Measurements from ENCODE around the gene FBXO42.
A peak's percentile ranks its signal among the peaks of the same experiment; 100 is the strongest.
"Not testable (repeated sequence)": the region's sequence is repeated elsewhere in the genome, so short reads cannot be mapped to it uniquely, and the experiment has no call there.

FBXO42 gene

GRCh38 chr1:16371725-16372124 lies 19.4 kb upstream of the FBXO42 start:
- DNase-seq, result peak; percentile 89

DNA sequence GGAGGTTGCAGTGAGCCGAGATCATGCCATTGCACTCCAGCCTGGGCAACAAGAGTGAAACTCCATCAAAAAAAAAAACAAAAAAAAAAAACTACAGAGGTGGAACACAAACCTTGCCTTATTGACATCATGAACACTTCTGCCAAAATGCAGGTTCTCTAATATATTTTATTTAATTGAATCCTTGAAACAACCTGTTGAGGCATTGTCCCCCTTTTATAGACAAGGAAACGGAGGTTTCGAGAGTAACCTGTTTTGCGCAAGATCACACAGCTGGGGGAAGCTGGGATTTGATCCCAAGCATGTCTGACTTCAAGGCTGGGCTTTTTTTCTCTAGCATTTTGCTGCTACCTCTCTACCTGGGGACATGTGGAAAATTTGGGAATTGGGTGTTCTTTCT lies 17.5 kb upstream of the FBXO42 start:
- DNase-seq, result no peak

GRCh38 chr1:16367968-16368890 lies 15.9 kb upstream of the FBXO42 start:
- DNase-seq, result peak; percentile 40

DNA sequence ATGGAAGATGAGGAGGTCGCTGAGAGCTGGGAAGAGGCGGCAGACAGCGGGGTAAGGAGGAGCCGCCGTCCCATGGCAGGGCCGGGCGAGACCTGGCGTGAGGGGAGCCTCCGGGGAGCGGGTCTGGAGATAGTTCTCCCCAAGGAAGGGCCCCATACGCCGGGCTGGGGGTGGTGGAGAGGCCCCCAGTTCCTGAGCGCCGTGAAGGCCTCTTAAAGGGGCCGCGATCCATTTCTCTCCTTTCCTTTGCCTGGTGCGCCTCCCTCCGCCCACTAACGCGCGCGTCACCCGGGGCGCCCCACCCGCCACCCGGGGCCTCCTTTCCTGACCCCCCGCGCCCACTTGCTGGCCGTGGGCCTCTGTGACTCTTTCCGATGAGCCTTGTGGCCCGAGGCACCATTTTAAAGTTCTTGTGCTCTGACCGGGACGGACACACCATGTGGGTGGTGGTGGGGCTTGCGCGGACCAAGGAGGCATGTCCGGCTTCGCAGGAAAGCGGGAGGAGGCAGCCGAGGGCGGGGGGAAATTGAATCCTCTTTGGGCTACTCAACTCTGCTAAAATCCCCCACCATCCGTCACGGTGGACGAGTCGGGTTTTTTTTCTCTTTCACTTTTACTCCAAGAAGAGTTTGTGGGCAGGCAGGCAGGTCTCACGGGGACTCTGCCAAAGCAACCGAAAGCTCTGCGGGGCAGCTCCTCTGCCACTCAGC lies 15.1 kb upstream of the FBXO42 start:
- peak; percentile 86 for DNase-seq

DNA sequence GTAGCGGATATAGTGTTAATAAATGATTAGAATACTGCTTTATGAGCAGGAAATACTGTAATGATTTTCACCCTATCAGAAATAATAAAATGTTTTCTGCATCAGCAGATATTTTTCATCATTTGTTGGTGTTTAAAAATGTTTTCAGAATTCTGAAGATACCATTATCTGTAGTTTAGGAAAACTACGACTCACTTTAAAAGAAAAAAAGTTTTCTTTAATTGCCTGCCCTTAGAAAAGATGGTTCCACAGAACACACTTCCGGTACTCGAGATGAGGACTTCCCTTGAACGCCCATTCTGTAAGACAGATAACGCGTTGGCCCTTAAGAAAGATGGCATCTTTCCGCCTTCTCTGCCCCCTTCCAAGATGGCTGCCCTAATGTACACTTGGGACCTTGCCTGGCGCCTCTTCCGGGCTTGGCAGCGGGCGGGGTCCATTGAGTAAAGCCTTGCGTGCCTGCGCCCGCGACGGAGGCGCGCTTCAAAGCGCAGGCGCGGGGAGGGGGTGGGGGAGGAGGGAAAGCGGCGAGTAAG lies 14.5 kb upstream of the FBXO42 start, which contains the start of gene SZRD1:
TSS of gene SZRD1 (plus strand) at position 521 of the 536 bp plus-strand sequence. CDS start 16 bp downstream, outside the sequence.
- DNase-seq, result peak; percentile 99

GRCh38 chr1:16365146-16365498 lies 12.8 kb upstream of the FBXO42 start:
- DNase-seq, result not testable (repeated sequence)

- DNase-seq, result no peak
These were observed 4.6 kb upstream of the FBXO42 start for GRCh38 chr1:16356867-16357266.

- peak; percentile 3 for DNase-seq
These were observed 2.3 kb upstream of the FBXO42 start for GRCh38 chr1:16354619-16355018.

DNA sequence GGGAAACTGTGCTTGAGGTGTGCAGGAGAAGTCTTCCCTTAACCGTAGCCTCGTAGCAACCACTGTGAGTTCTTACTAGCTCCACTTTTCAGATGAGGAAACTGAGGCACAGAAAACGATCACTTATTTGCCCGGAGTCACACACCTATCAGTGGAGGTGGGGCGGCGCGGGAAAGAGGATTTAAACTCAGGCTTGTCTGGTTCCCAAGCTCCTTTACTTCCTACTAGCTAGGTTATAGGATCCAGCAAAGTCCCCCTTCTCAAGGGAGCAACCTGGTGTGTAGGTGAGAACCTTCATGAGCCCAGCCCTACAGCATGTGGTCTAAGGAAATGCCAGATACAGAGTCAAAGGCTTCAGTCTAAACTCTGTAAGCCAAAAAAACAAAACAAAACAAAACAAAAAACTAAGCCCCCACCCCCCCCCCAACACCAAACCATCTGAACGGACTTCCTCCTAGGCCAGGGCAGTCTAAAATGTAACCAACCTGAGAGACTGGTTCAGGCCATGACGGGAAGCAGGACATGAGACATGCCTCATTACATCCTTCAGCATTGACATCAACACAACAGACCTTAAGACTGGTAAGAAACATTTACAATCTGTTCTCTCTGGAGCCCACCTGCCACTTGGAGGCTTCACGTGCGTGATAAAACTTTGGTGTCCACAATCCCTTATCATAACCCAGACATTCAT lies 709 bp upstream of the FBXO42 start:
- no peak for DNase-seq

DNA sequence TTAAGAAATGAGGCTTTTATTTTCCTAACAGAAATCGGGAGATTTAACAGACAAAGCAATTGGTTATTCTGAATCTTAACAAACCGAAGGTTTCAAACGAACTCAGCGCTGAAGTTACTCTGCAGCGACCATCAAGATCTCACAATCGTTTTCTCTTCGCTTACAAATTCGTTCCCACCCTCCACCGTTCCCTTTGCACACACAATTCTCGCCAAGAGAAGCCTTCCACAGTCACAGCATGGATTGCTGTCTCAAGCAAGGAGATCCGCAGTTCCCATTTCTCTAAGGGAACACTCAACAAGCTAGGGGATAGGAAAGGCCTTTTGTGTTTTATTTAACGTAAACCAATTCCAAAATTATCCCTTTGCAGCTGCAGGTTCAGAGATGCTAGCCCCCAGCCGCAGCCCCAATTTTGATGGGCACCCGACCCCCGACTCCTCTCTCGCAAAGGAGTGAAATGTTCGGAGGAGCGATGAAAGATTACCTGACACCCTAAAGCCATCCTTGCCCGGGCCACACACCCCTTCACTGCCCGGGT lies 755 bp downstream of the FBXO42 start:
- DNase-seq, result peak; percentile 28

DNA sequence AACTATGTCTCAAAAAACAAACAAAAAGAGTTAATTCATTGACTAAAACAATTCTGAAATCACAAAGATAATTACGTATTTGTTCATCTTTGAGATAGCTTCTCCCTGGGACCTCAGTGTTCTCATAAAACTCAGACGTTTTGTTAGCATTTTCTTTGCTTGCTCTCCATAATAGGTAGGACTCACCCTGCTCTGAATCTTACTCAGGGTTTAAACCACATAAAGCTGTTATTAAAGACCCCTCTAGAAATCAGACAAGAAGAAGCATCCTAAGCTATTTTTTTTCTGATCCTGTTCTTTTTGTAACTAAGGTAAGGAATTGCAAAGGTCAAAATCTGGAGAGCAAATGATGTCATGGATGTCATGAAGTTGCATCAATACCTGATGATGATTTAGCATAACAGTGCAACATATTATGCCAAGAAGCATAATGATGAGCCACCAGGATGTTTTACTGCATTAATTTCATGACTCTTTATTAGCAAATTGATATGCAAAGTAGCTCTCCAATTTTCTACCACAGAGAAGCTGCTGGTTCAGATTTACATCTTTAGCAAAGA lies 2.4 kb downstream of the FBXO42 start:
- no peak for DNase-seq

DNA sequence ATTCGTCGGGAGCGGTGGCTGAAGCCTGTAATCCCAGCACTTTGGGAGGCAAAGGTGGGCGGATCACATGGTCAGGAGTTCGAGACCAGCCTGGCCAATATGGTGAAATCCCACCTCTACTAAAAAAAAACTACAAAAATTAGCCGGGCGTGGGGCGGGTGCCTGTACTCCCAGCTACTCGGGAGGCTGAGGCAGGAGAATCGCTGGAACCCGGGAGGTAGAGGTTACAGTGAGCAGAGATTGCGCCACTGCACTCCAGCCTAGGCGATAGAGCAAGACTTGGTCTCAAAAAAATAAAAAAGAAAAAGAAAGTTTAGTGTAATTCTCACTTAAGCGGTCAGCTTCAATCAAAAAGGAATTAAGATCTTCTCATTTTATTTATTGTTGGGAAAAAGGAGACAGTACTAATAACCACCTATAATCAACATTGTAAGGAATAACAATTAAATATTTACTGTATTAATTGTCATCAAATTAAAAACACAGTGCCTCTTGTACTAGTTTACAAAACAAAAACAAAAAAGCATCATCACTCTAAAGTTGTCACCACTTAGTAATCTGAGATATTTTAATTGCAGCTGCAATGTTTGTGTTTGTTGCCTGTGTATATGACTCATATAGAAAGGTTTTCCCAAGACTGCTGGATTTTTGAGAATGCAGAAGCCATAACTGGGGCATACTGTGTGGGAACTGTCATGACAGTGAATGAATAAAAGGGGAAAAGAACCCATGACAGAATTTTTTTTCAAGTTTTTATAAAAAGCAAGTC lies 3.7 kb downstream of the FBXO42 start:
- peak; percentile 88 for DNase-seq

DNA sequence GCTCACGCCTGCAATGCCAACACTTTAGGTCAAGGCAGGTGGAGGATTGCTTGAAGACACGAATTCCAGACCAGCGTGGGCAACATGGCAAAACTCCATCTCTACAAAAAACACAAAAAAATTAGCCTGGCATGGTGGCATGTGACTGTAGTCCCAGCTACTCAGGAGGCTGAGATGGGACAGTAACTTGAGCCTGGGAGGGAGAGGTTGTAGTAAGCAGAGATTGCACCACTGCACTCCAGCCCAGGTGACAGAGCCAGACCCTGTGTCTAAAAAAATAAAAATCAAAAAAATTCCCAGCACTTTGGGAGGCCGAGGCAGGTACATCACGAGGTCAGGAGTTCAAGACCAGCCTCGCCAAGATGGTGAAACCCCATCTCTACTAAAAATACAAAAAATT lies 9.0 kb downstream of the FBXO42 start:
- not testable (repeated sequence) for DNase-seq

- no peak for DNase-seq
These were observed 9.8 kb downstream of the FBXO42 start for GRCh38 chr1:16342331-16343062.

- DNase-seq, result no peak
These were observed 11.6 kb downstream of the FBXO42 start for GRCh38 chr1:16340673-16341072.

DNA sequence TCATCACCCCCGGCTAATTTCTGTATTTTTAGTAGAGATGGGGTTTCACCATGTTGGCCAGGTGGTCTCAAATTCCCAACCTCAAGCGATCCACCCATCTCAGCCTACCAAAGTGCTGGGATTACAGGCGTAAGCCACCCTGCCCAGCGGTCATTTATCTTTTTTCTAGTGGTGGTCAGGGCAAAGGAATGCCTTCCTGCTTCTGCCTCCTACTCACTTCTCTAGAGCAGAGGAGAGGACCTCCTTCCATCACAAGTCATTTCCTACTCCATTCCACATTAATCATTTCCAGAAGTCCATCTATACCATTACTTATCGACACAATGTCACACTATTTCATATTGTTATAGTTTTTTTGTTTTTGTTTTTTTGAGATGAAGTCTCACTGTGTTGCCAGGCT lies 13.3 kb downstream of the FBXO42 start:
- DNase-seq, result peak; percentile 43

DNA sequence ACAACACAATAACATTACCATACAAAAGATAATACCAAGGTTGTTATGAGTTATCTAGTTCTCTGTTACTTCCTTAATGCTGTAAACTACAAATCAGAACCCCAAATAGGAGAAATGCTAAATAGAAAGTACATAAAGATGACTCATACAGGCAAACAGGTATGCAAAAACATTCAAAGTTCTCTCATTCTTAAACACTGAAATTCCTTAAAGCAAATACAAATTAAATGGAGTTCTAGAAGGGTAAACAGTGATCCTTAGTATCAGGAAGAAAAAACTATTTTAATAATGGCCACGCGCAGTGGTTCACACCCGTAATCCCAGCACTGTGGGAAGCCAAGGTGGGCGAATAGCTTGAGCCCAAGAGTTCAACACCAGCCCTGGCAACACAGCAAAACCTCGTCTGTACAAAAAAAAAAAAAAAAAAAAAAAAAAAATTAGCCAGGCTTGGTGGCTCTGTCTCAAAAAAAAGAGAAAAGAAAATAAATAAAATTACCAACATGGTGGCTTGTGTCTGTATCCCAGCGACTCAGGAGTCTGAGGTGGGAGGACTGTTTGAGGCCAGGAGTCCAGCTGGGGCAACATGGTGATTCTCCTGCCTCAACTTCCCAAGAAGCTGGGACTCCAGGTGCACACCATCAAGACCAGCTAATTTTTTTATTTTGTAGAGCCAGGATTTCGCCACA lies 17.5 kb downstream of the FBXO42 start:
- no peak for DNase-seq

DNA sequence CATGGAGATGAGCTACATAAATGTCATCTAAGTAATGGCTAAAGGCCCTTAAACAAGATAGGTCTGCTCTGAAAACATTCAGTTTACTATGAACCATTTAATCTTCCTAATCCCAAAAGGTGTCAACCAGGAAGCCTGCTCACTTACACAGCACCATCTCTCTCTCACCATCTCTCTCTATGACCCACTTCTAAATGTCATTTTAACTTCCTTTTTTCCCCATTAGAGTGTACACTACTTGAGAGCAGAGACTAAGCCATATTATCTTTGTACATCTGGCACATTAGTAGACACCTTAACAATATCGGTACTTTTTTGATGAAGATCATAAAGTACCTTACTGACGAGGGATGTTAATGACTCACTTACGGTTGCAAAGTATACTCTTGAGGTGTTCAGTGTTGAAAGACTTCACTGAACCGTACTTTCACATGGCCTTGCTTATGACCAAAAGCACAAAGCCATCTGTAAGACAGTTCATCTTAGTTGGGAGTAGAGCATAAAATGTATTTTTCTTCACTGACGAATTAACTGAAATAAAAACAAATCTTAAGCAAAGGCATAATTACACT lies 25.4 kb downstream of the FBXO42 start:
- DNase-seq, result no peak

DNA sequence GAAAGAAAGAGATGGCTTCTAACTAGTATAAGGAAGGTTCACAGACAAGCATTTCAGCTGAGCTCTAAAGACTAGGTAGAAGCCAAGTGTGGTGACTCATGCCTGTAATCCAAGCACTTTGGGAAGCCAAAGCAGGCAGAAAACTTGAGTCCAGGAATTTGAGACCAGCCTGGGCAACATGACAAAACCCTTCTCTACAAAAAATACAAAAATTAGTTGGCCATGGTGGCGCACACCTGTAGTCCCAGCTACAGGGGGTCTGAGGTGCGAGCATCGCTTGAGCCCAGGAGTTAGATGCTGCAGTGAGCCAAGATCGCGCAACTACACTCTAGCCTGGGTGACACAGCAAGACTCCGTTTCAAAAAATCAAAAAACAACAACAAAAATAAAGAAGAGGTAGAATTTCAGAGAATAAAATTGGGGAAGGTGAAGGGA lies 27.8 kb downstream of the FBXO42 start:
- peak; percentile 80 for DNase-seq
